ENCODE measurements around the gene NR2F1-AS1.
A peak's percentile ranks its signal among the peaks of the same experiment; 100 is the strongest.

NR2F1-AS1 gene

DNA sequence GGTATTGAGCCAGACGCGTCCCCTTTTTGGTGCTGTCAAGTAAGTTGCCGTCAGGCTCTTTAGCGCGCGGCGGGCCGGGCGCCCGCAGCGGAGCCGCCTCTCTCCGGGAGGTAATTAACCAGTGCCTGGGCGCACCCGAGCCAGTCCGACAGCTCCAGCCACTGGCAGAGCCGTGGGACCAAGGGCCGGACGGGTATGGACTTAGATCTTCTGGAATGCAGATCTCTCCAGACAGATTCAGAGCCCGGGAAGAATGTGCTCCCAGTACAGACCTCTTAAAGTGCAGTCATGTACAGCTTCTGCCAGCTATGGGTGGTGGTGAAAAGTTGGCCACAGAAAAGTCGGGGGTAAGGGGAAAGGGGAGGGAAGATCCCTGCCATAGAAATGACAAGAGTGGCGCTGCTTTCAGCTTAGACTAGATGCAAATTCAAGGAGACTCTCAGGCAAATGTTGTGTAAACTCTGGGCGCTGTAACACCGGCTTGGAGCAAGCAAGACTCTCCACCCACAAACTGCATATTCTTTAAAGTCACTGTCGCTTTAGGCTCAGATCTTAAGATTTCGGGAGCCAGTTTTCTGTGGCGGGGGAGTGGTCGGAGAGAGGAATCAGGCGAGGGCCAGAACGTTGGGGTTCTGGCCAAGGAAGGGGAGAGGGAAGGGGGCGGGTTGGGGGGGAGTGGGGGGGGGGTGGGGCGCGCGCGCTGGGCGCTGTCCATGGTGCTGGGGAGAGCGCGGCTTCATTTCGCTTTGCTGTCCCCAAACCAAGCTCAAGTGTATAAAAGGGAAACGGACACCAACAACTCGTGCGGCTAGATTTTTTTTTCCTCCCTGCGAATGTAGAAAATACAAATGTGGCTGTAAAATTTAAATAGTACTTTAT, 31.2 kb upstream of the NR2F1-AS1 start:
- TF ChIP-seq REST (IDR thresholded peaks at IDR 0.05; ENCODE audit: insufficient read depth in 1 of 2, low read depth in 2 of 2, low read length in 2 of 2) (peak; percentile 89), TAF1 (IDR thresholded peaks at IDR 0.05; ENCODE audit: borderline replicate concordance, insufficient read depth, low read length) (no peak)

GRCh38 chr5:93611273-93611975, 30.4 kb upstream of the NR2F1-AS1 start:
- TF ChIP-seq FOXP2 (optimal IDR thresholded peaks at IDR 0.05; ENCODE audit: borderline replicate concordance, extremely low read depth, extremely low read length, insufficient read depth) (no peak), TAF1 (IDR thresholded peaks at IDR 0.05; ENCODE audit: borderline replicate concordance, insufficient read depth, low read length) (no peak), SIN3A (IDR thresholded peaks at IDR 0.05; ENCODE audit: borderline replicate concordance, insufficient read depth, low read length) (no peak), POLR2AphosphoS5 (IDR thresholded peaks at IDR 0.05; ENCODE audit: low read depth, low read length) (no peak), REST (IDR thresholded peaks at IDR 0.05; ENCODE audit: insufficient read depth in 1 of 2, low read depth in 2 of 2, low read length in 2 of 2) (no peak)

GRCh38 chr5:93610581-93611272, 29.7 kb upstream of the NR2F1-AS1 start:
- TF ChIP-seq FOXP2 (optimal IDR thresholded peaks at IDR 0.05; ENCODE audit: borderline replicate concordance, extremely low read depth, extremely low read length, insufficient read depth), result no peak
- TF ChIP-seq POLR2AphosphoS5 (IDR thresholded peaks at IDR 0.05; ENCODE audit: low read depth, low read length), result no peak
- TF ChIP-seq REST (IDR thresholded peaks at IDR 0.05; ENCODE audit: insufficient read depth in 1 of 2, low read depth in 2 of 2, low read length in 2 of 2), result no peak

- TF ChIP-seq FOXP2 (optimal IDR thresholded peaks at IDR 0.05; ENCODE audit: borderline replicate concordance, extremely low read depth, extremely low read length, insufficient read depth) (no peak), SIN3A (IDR thresholded peaks at IDR 0.05; ENCODE audit: borderline replicate concordance, insufficient read depth, low read length) (no peak), REST (IDR thresholded peaks at IDR 0.05; ENCODE audit: insufficient read depth in 1 of 2, low read depth in 2 of 2, low read length in 2 of 2) (no peak), TAF1 (IDR thresholded peaks at IDR 0.05; ENCODE audit: borderline replicate concordance, insufficient read depth, low read length) (no peak), POLR2AphosphoS5 (IDR thresholded peaks at IDR 0.05; ENCODE audit: low read depth, low read length) (no peak)
These were observed 28.7 kb upstream of the NR2F1-AS1 start for GRCh38 chr5:93609762-93610161.
